Measurements from ENCODE around the gene AURKA.
"Not testable (repeated sequence)": the region's sequence is repeated elsewhere in the genome, so short reads cannot be mapped to it uniquely, and the experiment has no call there.

Gene AURKA

DNA sequence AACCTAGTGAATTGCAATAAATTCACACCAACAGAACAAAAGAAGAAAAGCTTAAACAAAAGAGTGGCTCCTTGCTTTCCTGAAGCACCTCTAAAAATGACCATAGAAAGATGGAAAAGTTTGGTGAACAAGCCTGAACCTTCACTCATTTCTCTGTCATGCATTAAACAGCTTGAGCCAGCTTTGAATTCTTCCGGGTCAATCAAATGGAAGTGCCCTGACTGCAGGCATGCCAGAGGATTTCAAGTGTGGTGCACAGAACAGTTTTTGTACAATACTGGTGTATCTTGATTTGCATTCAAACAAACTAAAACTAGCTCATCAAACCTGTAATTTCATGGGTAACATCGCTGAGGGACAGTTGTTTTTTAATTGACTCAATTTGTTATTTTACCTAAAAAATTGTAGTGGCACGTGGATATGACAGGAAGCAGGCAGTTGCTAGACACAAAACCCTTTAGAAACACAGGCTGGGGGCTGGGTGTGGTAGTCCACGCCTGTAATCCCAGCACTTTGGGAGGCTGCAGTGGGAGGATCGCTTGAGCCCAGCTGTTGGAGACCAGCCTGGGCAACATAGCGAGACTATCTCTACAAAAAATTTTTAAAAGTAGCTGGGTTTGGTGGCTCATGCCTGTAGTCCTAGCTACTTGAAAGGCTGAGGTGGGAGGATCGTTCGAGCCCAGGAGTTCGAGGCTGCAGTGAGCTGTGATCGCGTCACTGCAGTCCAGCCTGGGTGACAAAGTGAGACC lies 29.1 kb upstream of the AURKA start:
- no peak for DNase-seq

DNA sequence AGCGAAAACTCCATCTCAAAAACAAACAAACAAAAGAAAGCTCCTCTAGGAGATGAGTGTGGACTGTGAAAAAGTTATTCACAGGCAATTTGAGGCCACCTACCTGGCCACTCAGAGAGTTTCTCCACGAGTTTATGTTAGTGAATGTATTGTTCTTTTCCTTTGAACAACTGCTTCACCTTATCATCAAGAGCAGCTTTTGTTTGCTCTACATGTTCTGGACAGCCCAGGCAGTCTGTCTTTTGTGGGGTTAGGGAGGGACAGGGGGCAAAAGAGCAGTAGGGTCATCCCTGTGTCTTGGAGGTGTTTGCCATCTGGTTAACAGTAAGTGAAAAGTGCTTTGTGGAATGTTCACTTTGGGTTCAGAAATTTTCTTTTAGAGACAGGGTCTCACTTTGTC lies 28.0 kb upstream of the AURKA start:
- no peak for DNase-seq

DNA sequence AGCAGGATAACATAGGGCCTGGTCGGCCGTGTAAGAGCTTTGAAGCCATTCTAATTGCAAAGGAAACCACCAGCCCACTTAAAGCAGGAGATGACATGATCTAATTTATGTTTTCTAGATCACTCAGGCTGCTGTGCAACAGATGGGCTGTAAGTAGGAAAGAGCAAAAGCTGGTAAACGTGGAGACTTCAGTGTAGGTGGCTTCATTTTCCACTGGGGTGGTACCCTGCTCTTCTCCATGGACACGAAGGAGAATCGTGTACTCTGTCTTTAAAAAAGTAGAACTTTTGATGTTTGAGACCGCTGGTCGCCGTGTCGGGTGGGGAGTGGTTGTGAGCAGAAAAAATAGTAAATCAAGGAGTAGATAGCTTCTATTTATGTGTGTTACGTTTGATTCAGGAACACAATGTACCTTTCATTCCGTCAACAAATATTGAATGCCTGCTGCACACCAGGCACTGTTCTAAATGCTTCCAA lies 26.4 kb upstream of the AURKA start:
- DNase-seq: no peak

DNA sequence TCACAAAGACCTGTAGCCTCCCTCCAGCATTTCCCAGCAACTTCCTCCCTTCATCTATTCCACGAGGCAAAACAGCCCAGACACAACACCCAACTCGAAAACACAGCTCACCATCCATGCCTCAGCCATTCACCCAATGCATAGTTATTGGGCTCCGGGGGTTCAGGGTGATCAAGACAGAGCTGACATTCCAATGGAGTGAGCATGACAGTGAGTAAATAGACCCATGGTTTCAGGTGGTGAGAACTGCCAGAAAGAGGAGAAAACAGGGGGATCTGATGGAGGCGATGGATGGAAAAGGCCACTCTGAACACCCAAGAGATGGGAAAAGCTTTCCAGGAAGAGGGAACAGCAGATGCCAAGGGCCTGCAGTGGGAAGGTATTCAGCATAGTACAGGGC lies 25.9 kb upstream of the AURKA start:
- DNase-seq: no peak

DNA sequence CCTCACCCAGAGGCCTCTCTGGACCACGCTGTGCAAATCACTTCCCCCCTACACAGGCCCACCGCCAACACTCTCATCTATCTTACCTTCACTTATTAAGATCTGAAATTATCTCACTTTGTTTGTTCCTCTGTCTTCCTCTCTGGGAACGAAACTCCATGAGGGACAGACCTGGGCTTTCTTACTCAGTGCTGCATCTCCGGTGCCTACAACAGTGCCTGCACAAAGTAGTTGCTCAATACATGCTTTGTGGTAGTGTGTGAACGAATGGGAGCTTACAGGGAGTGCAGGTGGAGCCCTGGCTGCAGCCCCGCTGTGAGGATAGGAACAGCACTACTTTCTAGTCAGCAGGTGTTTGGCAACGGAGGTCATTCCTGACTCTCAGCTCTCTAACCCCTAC lies 25.4 kb upstream of the AURKA start:
- DNase-seq: no peak

DNA sequence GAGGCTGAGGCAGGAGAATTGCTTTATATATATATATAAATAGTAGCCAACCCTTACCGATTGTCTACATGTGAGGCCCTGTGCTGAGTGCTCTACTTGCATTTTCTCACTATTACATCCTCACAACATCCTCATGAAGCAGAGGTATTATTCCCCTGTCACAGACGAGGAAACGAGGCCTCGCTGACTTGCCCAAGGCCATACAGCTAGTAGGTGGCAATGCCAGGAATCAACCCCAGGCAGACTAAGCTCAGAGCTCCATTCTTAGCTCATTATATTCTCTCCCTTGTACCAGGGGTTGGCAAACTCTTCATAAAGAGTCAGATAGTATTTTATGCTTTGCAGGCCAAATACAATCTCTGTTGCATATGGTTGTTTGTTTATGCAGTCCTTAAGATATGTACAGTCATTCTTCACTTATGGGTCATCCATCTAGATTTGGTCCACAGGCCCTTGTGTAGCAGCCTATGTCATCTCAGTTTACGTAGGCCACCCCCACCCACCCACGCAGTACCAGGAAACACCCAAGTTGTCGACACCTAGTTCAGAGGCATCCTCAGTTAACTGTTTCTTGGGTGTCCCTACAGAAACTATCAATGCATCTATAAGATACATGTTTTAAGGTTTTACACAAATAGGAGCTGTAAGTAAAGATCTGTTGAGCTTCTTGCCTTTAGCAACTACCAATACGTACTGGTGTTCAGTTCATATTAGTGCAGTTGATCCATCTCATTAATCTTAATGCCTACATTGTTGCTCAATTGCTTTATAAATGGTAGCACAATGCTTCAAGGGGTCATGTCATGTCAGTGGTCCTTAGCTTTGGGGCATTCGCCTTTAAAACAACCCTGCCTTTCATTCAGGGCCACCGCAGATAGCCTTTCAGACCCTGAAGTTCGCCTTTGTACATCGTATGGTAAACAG lies 23.1 kb upstream of the AURKA start:
- no peak for DNase-seq

DNA sequence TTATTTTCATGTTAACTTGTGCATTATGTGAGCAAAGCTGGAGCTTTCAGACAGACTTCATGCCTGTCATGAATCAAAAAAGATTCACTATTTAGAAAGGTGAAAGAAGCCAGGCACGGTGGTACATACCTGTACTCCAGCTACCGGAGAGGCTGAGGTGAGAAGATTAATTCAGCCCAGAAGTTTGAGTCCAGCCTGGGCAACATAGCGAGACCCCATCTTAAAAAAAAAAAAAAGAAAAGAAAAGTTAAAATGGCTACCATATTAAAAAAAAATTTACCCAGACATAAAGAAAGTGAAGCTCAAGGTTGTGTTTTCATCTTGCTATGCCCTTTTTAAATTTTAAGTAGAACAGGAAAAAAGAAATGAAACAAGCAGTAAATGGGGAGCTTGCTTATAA lies 20.9 kb upstream of the AURKA start:
- DNase-seq: no peak

DNA sequence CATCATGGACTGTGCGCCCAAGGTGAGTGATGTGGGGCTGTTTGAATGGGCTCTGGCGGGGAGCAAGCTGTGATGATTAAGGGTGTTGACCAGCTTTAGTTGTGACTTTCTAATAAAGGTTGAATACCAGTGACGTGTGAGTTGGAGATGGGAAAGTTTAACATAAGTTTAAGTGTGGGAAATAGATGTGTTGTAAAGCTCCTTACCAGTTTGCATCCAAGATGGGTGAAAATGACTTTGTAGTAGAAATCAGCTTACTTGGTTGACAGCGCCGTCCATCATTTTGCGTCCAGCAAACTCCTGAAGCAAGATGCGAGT lies 20.4 kb upstream of the AURKA start:
- DNase-seq: no peak

DNA sequence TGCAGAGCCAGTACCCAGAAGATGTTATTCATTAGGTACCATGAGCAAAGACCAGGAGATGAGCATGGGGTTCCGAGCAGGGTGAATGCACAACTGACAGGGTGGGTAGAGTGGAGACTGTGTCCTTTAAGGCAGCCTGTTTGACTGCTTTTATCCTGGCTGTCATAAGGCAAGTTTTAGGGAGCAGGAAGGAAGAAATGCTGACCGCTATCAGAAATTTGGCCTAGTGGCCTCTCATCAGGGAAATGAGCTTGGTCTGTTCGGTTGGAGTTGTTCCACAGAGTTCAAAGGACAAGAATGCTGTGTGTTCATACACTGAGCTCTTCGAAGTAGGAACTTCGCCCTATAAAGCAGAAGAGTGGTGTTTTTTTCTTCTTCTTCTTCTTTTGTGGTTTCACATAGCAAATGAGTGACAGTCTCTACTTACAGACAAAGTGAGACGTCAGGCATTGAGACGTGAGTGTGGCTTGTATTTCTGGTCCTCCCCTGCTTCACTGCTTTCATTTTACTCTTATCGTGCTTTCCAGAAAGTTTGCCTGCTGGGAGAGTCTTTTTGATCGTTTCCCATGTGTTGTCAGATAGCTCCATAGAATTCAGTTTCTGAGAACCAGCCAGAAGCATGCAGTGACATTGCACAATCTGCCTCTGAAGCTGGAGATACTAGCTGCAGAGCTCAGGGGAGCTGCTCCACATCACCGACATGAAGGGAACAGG lies 19.9 kb upstream of the AURKA start, which contains the start of gene CASS4:
CASS4 (plus strand) TSS at position 502 of the 714 bp plus-strand sequence; CDS start at position 701, 199 bp downstream.
- DNase-seq: no peak

DNA sequence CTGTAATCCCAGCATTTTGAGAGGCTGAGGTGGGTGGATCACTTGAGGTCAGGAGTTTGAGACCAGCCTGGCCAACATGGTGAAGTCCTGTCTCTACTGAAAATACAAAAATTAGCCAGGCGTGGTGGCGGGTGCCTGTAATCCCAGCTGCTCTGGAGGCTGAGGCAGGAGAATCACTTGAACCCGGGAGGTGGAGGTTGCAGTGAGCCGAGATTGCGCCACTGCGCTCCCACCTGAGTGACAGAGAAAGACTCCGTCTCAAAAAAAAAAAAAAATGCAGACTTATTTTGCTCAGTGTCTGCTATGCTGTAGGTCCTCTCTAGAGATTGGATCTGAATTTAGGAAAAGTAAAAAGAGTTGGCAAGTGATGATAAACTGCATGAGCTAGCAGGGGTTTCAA lies 19.3 kb upstream of the AURKA start:
- not testable (repeated sequence) for DNase-seq

DNA sequence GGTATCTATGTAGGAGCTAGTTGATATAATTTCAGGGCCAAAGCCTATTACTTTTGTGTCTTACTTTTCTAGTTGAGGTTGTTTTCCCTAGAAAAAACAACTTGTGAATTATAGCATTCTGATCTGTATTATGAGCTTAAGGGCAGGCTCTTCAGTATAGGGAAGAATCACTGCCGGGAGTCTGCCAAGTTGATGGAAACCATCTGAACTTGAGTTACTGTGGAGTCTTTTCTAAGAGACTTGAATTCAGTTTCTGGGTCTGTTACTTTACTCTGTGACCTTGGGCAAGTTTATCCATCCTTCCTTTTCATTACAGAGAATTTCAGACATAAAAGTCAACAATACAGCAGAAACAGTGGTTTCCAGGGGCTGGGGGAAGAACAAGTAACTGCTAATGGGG lies 17.9 kb upstream of the AURKA start:
- DNase-seq: no peak

DNA sequence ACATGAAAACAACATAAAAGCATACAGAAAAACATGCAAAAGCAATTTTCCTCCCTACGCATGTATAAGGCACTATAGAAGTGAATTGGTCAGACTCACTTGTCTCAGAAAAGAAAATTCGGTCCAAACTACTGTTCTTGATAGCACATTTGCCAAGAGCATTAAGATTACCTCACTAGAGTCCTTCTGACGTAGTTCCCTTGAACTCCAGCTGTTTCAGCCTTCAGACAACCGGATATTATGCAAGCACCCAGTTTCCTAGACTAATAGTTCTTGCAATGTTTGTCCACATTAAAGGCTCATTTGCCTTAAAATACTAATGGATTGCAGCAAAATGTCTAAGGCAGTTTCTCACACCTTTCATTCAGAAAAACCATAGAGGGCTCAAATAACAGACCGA lies 17.5 kb upstream of the AURKA start:
- no peak for DNase-seq

DNA sequence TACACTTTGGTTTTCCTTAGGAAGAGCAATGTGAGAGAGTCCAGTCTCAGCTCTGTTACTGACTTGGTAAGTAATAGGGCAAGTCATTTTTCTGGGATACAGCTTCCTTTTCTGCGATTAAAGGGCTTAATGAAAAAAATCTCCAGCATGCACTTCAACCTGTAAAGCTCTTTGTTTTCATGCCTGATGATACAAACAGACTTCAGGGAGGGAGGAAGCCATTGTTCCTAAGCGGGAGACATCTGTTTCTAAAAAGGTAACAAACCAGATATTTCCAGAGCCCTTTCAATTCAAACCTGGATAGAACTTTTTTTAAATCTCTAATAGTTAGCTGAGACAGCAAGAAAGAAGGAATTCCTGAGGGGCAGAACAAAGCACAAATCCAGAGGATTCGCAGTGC lies 14.9 kb upstream of the AURKA start:
- DNase-seq: no peak

DNA sequence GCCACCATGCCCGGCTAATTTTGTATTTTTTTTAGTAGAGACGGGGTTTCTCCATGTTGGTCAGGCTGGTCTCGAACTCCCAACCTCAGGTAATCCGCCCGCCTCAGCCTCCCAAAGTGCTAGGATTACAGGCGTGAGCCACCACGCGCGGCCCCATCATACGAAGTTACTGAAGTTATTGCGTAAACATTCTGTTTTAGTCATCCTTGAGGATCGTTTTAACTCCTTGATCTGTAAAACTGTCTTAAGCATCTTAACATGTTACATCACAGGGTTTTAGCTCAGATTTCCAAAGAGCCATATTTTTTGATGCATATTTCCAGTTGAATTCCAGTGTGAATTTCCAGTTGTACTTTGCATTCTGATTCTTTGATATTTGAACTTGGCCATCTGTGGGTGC lies 13.3 kb upstream of the AURKA start:
- DNase-seq: not testable (repeated sequence)

DNA sequence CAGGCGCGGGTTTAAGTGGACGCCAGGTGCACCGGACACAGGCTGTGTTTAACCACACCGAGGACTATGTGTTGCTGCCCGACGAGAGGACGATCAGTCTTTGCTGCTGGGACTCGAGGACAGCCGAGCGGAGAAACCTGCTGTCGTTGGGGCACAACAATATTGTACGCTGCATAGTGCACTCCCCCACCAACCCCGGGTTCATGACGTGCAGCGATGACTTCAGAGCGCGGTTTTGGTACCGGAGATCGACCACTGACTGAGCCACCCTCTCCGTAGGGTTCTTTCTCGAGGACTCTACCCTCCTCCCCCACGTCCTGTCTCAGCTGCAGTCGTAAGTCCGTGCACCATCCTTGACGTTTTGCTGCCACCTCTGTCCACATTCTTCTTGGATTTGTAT lies 11.4 kb upstream of the AURKA start:
- no peak for DNase-seq

DNA sequence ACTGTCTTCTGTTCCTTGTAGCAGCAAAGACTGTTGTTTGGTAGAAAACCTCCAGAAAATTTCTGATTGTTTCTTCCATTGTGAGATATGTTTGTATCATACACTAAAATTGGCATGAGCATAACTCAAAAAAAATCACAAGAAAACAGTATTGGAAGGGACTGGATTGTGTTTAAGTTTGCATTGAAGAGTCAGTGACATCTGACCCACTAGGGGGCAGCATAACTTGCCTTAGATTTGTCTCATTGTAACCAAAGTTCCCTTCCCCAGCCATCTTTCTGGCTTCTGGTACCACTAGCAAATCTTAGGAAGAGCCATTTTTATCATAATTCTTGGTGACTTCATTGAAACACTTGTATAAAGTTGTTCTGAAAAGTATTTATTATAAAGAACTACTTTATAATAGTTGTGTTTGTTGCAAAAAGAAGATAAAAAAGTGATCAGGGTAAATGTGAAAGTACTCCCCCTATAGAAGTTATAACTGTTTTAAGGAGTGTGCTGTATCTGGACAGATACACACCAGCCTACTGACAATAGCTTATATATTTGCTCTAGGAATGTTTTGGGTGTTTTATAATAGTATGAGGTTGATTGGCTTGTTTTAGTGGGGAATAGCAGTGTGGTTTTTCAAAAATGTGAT lies 8.1 kb upstream of the AURKA start:
- DNase-seq: peak; percentile 36

DNA sequence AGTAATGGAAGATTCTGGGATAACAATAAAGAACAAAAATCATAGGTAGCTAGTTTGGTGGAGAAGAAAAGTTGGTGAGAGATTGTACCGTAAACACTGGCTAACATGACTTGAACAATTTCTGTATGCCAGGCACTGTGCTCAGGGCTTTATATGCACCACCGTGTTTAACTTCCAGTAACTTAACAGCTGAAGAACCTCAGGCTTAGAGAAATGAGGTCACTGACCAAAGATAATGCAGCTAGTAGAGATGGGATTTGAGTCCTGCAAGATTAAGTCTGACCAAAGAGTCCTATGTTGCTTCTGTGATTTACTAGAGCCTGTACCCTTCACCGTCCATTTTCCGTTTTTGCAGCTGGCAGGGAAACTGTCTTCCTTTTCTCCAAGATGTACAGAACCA lies 3.2 kb upstream of the AURKA start:
- DNase-seq: no peak

DNA sequence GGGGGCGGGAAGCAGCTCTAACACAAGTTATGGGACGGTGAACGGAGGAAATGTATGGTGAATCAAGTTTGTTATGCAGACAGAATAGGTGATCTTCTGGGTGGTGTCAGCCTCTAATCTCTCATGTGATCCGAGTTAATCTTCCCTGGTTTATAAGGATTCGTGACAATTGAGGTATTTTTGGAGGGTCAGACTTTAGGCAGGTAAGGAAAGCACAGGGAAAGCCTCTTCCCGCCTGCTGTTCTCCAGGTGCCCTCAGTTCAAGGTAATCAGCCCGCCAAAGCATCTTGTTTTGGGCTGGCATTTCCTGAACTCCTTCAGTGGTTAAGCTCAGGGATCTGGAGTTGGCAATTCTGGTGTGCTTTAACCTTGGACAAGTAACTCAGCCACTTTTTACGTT lies 1.6 kb upstream of the AURKA start:
- no peak for DNase-seq

DNA sequence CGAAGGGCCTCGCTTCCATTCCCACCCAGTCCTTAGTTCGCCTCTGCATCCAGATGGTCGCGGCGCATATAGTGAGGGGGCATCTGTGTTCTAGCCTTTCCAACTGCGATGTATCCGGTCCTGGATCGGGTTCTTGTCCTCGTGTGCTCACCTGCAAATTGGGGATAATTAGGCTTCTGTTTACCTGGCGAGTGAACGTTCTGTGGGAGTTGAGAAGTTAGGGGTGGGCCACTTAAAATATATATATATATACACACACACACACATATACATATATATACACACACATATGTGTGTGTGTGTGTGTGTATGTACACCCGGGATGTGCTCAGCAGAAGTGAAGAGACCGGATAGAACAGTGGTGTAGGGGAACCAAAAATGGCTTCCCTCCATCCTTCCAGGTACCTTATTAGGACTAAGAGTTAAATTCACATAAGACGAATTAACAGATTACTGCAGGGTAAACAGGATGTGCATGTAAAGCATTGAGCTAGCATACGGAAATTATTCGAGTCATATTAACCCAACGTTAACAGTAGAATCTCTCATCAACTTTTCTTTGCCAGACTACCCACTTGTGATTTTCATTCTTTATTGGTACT lies 967 bp upstream of the AURKA start:
- no peak for DNase-seq

DNA sequence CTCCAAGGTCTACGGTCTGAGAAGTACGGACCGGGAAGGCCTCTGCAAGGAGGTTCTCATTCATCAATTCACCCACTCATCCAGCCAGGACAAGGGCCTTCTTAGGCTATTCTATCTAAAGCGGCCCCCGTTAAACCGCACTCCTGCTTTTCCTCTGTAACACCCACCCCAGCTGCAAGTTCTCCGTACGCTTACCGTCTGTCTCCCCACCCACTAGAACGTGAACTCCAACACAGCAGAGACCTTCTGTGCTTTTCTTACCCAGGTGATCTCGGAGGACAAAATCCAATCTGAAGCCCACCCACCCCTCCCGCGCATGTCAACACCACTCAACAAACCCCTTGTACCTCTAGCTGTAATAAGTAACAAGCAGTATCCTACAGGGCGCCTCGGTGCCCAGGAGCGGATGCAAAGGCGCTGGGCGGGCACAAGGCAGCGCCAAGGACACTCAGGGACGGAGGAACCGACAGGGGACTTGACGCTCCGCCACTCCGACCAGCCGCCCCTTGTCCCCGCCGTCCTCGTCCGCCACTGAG lies 351 bp downstream of the AURKA start:
- DNase-seq: no peak

DNA sequence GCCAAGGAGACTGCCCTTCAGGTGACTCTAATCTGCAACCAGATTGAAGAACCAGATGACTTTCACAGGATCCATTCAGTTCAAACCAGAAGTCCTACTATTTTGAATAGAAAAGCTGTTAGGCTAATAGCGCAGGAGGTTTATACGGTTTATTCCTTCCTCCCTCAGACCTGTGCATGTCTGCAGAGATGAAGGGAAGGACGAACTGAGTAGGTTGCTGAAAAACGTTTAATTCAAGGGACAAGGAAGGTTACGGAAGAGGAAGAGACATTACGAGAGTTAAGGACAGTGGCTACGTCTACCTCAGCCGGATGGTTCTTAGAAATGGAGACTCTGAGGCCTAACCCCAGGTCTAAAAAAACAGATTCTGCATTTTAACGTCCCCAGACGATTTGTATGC lies 978 bp downstream of the AURKA start:
- DNase-seq: no peak

DNA sequence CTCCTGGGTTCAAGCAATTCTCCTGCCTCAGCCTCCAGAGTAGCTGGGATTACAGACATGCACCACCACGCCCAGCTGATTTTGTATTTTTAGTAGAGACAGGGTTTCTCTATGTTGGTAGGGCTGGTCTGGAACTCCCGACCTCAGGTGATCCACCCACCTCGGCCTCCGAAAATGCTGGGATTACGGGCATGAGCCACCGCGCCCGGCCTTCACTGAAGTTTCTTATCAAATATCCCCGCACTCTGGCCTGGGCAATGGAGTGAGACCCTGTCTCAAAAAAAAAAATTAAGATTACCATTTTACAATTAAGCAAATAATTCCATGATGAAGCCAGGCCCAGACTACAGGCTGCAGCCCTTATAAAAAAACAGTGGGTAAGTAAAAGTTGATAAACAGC lies 1.6 kb downstream of the AURKA start:
- DNase-seq: not testable (repeated sequence)

All from COR-L47 (cell line).